Measurements from ENCODE around the gene CYBA.
A peak's percentile ranks its signal among the peaks of the same experiment; 100 is the strongest.
"Not testable (repeated sequence)": the region's sequence is repeated elsewhere in the genome, so short reads cannot be mapped to it uniquely, and the experiment has no call there.

CYBA gene

DNA sequence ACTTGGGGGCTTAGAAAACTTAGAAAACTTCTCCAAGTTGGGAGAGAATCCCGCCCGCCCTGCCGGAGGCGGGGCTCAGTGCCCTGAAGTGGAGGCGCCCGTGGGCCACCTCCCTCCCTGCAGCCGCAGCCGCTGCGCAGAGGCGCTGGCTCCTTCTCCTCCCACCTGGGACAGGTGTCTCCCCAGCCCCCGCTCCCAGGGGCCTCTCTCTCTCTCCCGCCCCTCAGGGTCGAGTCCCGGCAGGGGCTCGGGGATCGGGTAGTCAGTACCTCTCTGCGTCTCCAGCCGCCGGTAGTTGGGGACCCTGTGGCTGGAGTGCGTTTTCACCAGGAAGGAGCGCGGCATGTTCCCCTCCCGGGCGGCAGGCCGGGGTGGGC lies 35.2 kb upstream of the CYBA start:
- no peak for DNase-seq

DNA sequence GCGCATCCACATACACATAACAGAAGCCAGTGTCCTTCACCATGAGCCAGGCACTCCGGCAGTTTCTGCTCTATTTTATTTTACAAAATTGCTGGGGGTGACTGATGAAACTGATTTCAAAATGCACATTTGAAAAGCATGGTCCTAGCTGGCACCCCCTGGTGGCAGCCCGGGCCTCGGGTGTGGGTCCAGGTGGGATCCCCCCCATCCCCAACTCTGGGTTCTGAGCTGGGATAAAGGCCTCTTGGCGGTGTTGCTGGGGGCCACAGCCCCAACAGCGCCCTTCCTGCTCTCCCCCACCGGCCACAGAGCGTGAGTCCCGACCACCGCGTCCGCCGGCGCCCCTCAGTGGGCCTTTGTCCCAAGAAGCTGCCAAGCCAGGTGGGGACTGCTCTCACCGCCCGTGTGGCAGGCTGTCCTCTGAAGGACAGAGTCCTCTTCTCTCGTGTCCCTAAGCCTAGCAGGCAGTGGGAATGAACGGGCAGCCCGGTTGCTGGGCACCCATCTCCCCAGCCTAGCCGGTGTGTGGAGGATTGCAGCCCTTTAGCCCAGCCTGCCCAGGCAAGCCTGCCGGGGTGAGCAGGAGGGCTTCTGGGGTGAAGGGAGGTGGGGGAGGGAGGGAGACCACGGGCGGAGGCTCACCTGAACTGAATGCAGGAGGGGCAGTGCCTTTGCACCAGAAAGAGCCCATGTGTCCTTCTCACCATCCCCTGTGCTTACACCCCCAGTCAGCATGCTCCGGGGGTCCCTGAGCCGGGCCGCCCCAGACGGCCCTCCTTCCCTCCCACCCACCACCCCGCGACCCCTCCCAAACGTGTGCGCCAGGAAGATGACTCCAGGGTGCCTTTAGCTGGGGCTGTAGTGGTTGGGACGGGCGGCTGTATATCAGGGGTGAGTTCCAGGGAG lies 34.6 kb upstream of the CYBA start:
- DNase-seq, result no peak

DNA sequence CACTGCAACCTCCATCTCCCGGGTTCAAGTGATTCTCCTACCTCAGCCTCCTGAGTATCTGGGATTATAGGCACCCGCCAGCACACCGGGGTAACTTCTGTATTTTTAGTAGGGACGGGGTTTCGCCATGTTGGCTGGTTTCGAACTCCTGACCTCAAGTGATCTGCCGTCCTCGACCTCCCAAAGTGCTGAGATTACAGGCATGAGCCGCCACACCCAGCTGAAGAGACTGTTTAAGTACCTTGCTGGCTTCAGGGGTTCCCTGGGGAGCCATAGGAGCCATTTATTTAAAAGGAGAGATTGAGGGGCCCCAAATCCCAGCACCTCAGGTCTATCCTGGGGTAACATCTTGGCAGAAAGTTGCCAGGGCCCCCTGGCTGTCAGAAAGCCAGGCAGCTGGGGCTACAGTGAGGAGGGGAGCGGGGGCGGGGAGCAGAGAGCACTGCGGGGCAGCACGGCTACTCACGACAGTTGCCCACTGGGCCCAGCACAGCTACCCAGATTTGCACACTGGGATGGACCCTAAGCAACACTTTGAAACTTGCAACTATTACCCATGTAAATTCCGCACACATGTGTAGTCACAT lies 33.8 kb upstream of the CYBA start:
- no peak for DNase-seq

DNA sequence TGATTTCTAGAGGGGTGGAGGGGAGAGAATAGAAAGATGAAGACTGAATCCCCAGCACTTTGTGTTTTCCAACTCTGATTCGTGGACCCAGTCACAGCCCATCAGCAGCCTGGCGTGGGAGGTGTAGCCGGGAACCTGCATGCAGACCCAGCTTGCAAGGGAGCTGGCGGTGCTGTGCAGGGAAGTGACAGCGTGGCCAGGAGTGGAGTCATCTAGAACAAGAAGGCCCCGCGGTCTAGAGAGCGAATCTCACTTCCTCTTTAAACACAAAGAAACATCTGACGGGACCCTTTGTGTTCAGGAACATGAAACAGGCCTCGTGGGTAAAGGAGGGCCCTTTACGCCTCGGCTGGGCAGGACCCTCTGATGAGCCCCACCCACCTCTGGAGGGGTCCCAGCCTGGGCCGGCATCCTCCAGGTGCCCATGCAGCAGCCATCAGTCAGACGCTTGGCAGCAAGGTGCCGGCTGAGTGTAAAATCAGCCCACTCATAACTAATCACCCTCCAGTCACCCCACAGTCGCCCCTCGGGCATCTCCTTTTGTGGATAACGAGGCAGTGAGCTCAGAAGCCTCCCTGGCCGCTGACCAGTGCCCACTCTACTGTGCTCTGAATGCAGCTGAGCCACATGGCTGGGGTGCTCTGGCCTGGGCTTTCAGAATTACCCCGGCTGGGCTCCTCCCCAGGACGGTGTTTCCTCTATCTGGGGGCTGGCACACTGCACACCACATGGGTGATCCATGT lies 31.0 kb upstream of the CYBA start:
- DNase-seq, result no peak

DNA sequence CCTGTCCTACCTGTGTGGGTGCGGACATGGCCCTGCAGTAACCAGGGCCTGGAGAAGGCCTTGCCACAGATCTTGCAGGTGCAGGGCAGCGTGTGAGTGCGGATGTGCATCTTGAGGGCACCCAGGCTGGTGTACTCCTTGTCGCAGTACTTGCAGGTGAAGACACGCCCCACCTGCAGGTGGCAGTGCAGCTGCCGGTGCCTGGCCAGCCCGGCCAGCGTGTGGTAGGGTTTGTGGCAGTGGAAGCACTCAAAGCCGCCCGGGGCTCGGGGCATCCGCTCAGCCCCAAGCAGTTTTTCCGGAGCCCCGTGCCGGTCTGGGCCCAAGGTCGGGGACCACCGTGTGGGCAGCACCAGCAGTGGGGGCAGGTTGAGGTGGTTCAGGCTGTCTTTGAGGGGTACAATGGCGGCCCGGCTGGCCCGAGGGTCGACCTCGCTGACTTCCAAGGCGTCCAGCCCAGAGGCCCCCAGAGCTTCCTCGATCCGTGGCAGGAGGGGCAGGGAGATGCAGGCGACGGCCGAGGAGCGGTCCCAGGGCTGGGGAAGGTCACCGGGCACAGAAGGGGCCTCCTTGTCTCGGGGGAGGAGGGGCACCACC lies 30.3 kb upstream of the CYBA start:
- no peak for DNase-seq

DNA sequence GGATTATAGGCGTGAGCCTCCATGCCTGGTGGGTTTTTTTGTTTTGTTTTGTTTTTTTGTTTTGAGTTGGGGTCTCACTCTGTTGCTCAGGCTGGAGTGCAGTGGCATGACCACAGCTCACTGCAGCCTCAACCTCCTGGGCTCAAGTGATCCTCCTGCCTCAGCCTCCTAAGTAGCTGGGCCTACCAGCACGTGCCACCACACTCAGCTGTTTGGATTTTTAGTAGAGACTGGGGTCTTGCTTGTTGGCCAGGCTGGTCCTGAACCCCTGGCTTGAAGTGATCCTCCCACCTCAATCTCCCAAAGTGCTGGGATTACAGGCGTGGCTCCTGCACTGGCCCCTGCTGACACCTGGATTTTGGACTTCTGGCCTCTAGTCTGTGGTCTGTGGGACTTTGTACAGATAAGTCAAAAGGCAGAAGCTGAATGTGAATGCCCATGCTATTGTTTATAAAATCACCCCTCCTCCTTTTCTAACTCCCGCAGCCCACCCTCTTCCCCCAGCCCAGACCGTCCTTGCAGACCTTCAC lies 29.8 kb upstream of the CYBA start:
- DNase-seq, result no peak

DNA sequence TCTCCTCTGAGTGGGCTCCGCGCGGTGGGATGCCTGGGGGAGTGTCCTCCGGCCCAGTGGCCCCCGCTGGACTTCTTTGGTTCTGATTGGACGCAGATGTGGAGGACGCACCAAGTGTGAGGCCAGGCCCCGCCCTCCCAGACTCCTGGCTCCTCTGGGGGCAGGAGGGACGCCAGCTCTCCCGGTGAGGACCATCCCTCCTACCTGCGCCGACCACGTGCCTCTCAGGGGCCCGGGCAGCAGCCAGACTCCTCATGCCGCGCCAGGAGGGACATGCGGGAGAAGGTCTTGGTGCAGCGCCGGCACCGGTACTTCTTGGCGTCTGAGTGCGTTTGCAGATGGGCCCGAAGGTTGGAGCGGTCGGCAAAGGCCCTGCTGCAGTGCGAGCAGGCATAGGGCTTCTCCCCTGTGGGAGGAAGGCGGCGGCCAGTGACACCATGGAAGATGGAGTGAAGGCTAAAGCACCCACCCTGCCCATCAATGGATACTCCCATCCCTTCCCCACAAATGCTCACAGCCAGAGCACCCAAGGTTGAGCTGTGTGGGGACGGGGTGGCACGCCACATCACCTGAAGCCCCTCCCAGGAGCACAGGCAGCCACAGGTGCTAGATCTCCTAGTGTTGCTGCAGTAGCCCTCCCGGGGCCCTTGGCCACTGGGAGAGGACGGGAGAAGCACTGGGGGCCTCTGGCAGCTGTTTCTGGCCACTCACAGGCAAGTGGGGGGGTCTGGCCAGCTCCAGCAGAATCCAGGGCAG lies 27.5 kb upstream of the CYBA start:
- DNase-seq, result no peak

DNA sequence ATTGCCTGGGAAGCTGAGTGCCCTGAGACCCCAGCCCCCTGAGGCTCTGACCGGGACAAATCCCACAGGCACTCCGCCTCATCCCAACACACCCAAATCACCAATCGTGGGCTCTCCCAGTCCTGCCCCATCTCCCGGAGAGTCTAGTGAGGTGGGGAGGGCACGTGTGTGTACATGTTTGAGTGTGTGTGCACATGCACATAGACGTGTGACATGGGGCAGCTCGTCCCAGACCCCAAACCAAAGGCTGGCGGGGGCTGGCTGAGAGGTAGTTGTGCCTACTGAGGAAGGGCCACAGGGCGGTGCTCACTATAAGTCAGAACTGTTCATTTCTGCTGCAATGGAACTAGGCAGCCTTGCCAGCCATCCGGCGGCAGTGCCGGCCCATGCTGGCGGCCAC lies 26.9 kb upstream of the CYBA start:
- DNase-seq, result no peak

DNA sequence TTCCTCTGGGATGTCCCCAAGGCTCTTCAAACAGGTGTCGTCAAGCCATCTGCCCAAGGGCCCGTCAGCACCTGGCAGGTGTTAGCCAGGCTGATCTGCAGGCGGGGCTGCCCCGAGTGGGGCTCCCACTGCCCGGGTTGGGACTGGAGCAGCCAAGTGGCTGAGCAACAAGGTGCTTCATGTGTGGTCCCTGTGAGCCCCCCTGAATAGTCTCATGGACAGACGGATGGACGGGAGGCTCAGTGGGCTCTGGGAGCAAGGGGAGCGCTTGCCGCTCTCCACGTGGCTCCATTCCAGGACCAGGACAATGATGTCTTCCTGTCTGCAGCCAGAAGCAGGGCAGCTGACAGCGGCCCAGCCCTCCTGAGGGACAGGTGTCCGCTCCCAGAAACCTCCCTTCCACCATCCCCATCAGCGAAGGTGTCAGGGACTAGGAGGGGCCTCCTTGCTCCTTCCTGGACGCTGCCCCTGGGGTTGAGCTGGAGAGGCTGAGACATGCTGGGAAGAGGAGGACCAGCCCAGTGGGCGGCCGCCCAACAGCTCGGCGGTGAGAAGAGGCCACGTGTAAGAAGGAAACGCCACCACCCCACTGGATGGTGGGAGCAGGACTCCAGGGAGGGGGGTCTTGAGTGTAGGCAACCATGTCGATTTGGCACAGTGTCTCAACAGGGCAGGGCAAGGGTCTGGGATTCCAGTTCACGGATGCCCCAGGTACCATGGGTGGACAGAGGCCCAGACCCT lies 25.8 kb upstream of the CYBA start:
- DNase-seq, result no peak

DNA sequence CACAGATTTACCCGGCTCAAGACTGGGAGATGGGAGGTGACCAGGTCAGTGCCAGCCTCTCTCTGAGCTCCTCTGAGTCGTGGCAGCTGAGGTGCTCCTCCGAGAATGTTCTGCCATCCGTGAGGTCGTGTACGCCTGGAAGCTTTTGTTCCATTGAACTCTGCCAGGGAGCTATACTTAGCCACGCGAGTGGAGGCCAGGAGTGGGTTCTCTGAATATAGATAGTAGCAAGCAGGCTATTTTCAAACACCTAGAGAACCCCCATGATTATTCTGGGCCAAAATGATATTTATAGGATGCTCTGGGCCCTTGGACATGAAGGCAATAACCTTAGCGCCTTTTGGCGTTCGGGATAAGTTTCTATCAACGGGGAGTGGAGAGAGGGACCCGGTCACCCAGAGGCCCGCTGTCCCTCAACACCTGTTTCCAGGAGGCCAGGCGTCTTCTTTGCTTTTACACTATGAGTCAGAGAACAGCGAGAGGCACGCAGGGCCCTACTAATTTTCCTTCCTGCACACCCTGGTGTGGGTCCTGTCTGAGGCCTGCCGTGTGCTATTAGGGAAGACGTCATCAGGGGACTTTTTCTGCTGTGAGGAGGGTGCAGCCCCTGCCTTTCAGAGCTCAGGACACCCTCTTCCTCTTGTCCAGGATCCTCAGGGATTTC lies 23.0 kb upstream of the CYBA start:
- DNase-seq, result no peak

DNA sequence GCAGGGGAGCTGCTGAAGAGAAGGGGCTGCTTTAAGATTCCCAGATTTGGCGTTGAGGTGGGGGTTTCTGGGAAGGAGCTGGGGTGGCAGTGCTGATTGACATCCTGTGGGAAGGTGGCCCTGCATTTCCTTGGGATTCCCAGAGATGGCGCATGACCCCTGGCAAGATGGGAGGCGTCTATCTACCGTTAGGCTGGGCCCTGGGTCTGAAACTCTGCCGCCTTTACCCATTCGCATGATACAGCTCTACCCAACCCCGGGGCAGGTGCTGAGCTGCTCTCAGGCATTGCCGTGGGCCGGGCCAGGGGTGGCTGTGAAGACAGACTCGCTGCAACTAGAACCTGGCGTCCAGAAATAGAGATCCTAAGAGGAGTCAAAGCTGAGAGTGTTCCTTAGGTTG lies 21.9 kb upstream of the CYBA start:
- no peak for DNase-seq

DNA sequence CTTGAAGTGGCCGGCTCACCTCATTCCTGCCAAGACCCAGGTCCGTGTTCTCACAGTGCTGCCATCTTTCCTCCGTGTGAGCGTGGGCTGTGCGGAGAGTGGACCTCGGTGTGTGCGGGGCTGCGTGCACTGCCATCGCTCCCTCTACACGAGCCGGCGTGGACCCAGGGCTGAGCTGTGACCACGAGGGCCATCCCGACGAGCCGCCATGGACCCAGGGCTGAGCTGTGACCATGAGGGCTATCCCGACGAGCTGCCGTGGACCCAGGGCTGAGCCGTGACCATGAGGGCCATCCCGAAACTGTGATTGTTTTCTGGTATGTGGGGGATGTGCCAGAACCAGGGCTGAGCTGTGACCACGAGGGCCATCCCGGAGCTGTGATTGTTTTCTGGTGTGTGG lies 21.0 kb upstream of the CYBA start:
- DNase-seq, result no peak

DNA sequence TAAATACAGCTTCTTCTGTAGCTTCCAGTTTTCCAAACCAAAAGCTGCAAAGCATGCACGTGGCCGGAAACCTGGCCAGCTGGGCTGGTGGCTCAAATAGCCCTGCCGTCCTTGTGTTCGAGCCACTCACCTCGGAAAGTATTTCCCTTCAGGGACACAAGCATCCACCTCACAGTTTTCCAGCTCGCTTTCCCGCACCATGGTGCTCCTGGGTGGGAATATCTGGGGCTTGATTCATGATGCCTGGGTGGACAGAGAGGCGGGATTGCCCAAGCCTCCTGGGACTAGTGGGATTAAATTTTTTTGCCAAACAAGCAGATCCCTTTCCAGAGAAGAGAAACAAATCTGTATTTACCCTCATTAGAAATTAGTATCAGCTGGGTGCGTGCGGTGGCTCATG lies 19.1 kb upstream of the CYBA start:
- no peak for DNase-seq

DNA sequence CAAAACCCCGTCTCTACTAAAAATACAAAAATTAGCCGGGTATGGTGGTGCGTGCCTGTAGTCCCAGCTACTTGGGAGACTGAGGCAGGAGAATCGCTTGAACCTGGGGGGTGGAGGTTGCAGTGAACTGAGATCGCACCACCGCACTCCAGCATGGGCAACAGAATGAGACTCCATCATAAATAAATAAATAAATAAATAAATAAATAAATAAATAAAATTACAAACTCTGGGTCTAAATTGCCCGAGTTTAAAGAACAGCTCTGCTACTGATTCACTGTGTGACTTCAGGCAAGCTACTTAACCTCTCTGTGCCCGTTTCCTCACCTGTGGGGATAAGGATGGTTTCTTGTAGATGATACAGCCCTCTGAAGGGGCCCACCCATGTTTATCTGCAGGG lies 18.6 kb upstream of the CYBA start:
- DNase-seq, result not testable (repeated sequence)

DNA sequence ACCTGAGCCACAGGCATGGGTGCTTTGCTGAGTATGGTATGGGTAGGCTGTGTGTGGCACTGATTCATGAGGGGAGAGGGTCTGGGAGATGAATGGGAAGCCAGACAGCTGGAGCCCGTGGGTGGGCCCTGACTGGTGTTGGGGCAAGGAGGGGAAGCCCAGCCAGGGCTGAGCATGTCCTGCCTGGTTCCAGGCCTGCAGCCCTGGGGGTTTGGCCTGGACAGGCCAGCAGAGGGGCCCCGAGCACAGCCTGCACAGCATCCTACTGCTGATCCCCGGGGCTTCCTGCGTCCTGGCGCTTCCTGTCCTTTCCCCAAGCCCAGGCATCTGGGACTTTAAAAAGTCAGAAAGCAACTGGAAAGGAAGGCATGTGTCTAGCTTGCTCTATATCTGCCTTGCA lies 16.6 kb upstream of the CYBA start:
- no peak for DNase-seq

DNA sequence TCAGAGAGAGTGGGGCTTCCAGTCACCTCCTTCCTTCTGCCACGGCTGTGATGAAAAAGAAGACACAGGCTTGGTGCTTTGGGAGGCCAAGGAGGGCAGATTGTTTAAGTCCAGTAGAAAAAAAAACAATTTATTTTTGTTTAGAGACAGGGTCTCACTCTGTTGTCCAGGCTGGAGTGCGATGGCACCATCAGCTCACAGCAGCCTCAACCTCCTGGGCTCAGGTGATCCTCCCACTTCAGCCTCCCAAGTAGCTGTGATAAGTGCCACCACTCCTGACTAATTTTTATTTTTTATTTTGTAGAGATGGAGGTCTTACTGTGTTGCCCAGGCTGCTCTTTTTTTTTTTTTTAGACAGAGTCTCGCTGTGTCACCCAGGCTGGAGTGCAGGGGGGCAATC lies 14.7 kb upstream of the CYBA start:
- DNase-seq, result no peak

DNA sequence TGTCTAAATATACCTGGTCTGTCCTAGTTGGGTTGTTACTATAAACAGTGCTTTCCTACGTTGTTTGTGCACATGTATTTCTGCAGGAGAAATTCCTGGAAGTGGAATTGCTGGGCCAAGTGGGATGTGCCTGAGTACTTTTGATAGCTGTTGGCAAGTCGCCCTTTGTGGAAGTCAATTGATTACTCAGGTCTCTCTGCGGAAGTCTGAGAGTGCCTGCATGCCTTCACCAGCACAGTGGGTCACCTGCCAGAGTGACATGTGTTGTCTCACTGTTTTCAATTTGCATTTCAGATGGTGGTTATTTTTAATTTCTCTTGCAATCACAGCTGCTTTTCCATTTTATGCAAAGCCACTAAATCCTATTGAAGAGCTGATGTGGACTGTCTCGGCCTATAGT lies 14.3 kb upstream of the CYBA start:
- no peak for DNase-seq

DNA sequence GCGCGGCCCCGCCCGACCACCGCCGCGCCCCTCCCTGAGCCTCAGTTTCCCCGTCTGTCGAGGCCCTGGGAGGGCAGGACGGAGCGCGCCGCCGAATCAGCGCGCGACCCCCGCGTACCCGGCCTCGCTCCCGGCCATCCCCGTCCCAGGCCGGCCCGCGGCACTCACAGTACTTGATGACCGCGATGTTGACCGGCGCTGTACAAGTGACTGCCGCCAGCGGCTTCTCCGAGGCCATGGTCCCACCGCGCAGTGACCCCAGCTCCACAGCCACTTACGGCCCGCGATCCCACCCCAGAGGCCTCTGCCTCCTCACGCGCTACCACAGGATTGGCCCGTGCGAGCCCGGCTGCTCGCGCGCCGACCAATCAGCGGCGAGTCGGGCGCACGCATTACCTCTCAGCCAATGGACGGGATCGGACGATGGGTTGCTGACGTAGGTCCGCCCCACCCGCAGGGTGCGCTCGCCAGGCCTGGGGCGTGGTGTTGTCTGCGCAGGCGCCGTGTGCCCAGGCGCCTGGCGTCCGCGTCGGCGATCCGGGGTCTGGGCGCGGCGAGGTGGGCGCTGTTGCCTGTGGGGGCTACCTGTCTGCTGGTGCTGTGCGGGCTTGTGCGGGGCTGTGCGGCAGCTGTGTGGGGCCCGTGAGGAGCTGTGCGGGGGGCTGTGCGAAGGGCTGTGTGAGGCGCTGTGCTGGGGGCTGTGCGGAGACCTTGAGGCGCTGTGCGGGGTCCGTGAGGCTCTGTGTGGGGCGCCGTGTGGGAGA lies 12.2 kb upstream of the CYBA start, which contains the start of gene MVD:
TSS of gene MVD (minus strand) at position 249 of the 764 bp plus-strand sequence. CDS start at position 238, 11 bp downstream.
- DNase-seq, result peak; percentile 85 to 96

DNA sequence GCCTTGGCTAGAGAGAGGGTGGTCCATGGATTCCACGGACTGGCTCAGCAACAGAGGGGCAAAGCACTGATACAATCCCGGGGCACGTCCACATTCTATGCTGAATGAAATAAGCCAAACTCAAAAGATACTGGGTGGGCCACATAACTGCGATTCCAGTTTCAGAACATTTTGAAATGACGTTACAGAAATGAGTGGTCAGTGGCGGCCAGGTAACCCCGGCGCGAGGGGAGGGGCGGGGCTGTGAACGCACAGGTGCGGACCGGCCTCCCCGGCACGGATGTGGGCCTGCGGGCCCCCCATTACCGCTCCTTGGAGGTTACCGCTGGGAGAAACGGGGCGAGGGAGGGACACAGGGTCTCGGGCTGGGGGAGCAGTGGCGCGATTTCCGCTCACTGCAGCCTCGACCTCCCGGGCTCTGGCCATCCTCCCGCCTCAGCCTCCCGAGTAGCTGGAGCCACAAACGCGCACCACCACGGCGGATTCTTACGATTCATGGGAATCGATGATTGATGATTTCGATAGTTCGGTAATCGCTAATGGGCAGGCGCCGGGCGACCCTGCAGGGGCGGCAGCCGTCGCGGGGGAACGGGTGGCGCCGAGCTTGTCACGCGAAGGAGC lies 11.5 kb upstream of the CYBA start:
- no peak for DNase-seq

DNA sequence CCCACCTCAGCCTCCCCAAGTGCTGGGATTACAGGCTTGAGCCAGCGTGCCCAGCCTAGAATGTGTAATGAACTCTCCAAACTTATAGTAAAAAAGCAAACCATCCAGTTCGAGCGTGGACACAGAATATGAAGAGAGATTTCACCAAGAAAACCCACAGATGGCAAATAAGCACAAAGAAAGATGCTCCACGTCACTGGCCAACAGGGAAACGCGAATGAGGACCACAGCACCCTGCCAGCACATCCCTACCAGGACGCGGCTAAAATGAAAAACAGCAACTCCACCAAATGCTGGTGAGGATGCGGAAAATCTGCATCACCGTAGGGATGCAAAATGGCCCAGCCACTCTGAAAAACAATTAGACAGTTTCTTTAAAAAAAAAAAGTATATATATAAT lies 10.6 kb upstream of the CYBA start:
- no peak for DNase-seq

Data from NCI-H446 (cell line).